ENCODE data around the gene RPN1. TPM values are rescaled to one million over a fixed set of nuclear protein-coding genes. Genes with fewer than 3 reads are reported as not detected.

Gene RPN1
- total and polyA plus RNA-seq, 2 donors (not counting 1 experiment from before 2014, with no cell fraction given), result 40.4 to 80.6 TPM

- H2AFZ ChIP-seq (ENCODE audit: insufficient read depth, low read depth, low read length, poor library complexity, severe bottlenecking), result no peak overlapping the region
- H3K4me3 ChIP-seq (ENCODE audit: control extremely low read depth in 1 of 5, extremely low read depth in 1 of 5, insufficient read depth in 1 of 5, low read depth in 2 of 5, low read length in 4 of 5), result no peak overlapping the region
- intact Hi-C loops (cut with micrococcal nuclease), result no loop called here
- Mint-ChIP-seq H3K4me1 (no peaks in the 10 kb centered on the region), H3K27me3 (peaks cover 17% of the 10 kb centered on the region), H3K9me3 (ENCODE audit: insufficient read depth) (no peaks in the 10 kb centered on the region), H3K27ac (no peak overlapping the region), H3K4me3 (no peak overlapping the region)
- CTCF ChIA-PET, result interaction anchor here (1.1 kb wide), 1 partner anchor 154 kb away, joined by 3 read pairs; no protein-coding TSS in a partner anchor
- H3K27ac ChIP-seq (ENCODE audit: low read length in 2 of 2), result no peak overlapping the region
- no peak for DNase-seq
- H3K36me3 ChIP-seq (replicated peaks in 1 of 2; ENCODE audit: control extremely low read depth in 1 of 2, control insufficient read depth in 1 of 2, extremely low read depth in 1 of 2, insufficient read depth in 2 of 2, low read length in 1 of 2), result no peaks in the 10 kb centered on the region
- H3K4me2 ChIP-seq (replicated peaks; ENCODE audit: low read depth, low read length, poor library complexity, severe bottlenecking), result no peak overlapping the region
- peaks cover 0 to 6% (median 0%) of the 10 kb centered on the region in 4 experiments for H3K27me3 ChIP-seq (replicated peaks in 1 of 4; ENCODE audit: control extremely low read depth in 1 of 4, control insufficient read depth in 3 of 4, insufficient read depth in 4 of 4, low read length in 3 of 4)
- POLR2A ChIA-PET, result no interaction called here
- TF ChIP-seq CTCF (IDR thresholded peaks at IDR 0.05) (no peak), EZH2 (IDR thresholded peaks at IDR 0.05; ENCODE audit: borderline replicate concordance, insufficient read depth, low read depth, low read length, poor library complexity, severe bottlenecking) (no peak)
- H3K9me3 ChIP-seq (ENCODE audit: control extremely low read depth in 1 of 3, control insufficient read depth in 2 of 3, insufficient read depth in 1 of 3, low read length in 2 of 3), result peaks cover 0 to 10% (median 5%) of the 10 kb centered on the region in 3 donors
- no peaks in the 10 kb centered on the region for H3K79me2 ChIP-seq (ENCODE audit: control insufficient read depth, insufficient read depth, low read length)
- no peaks in the 10 kb centered on the region for H4K20me1 ChIP-seq (ENCODE audit: control insufficient read depth, insufficient read depth, low read length, poor library complexity, severe bottlenecking)
- ATAC-seq (ENCODE audit: low read depth), result no peak
- H3K4me1 ChIP-seq (ENCODE audit: control insufficient read depth in 2 of 2, insufficient read depth in 2 of 2, low read length in 2 of 2), result peaks cover 0 to 4% of the 10 kb centered on the region in 2 donors
- H3K9ac ChIP-seq (ENCODE audit: low read length), result no peak overlapping the region
Observed at GRCh38 chr3:128581566-128581965, 69.1 kb downstream of the RPN1 start.

GRCh38 chr3:128579927-128580326, 70.7 kb downstream of the RPN1 start:
- TF ChIP-seq EZH2 (IDR thresholded peaks at IDR 0.05; ENCODE audit: borderline replicate concordance, insufficient read depth, low read depth, low read length, poor library complexity, severe bottlenecking), result no peak
- no peak for TF ChIP-seq CTCF (IDR thresholded peaks at IDR 0.05)
- Histone ChIP-seq H3K27me3 (replicated peaks in 1 of 4; ENCODE audit: control extremely low read depth in 1 of 4, control insufficient read depth in 3 of 4, insufficient read depth in 4 of 4, low read length in 3 of 4) (peaks cover 0 to 6% (median 0%) of the 10 kb centered on the region in 4 experiments), H3K27ac (ENCODE audit: low read length in 2 of 2) (no peak overlapping the region), H3K9me3 (ENCODE audit: control extremely low read depth in 1 of 3, control insufficient read depth in 2 of 3, insufficient read depth in 1 of 3, low read length in 2 of 3) (peaks cover 0 to 10% (median 5%) of the 10 kb centered on the region in 3 donors), H2AFZ (ENCODE audit: insufficient read depth, low read depth, low read length, poor library complexity, severe bottlenecking) (no peak overlapping the region), H3K36me3 (replicated peaks in 1 of 2; ENCODE audit: control extremely low read depth in 1 of 2, control insufficient read depth in 1 of 2, extremely low read depth in 1 of 2, insufficient read depth in 2 of 2, low read length in 1 of 2) (no peaks in the 10 kb centered on the region), H4K20me1 (ENCODE audit: control insufficient read depth, insufficient read depth, low read length, poor library complexity, severe bottlenecking) (no peaks in the 10 kb centered on the region), H3K4me2 (replicated peaks; ENCODE audit: low read depth, low read length, poor library complexity, severe bottlenecking) (no peak overlapping the region), H3K79me2 (ENCODE audit: control insufficient read depth, insufficient read depth, low read length) (no peaks in the 10 kb centered on the region), H3K4me1 (ENCODE audit: control insufficient read depth in 2 of 2, insufficient read depth in 2 of 2, low read length in 2 of 2) (peaks cover 0 to 4% of the 10 kb centered on the region in 2 donors), H3K9ac (ENCODE audit: low read length) (no peak overlapping the region), H3K4me3 (ENCODE audit: control extremely low read depth in 1 of 5, extremely low read depth in 1 of 5, insufficient read depth in 1 of 5, low read depth in 2 of 5, low read length in 4 of 5) (no peak overlapping the region)
- POLR2A ChIA-PET, result no interaction called here
- 90% methylated on average over 1 of the region's 2 CpGs for WGBS (ENCODE audit: insufficient coverage)
- H3K4me3 Mint-ChIP-seq, result no peak overlapping the region
- CTCF ChIA-PET, result interaction anchor here (0.9 kb wide), 1 partner anchor 29 kb away, joined by 3 read pairs; no protein-coding TSS in a partner anchor
- H3K4me1 Mint-ChIP-seq, result no peaks in the 10 kb centered on the region
- no peak for ATAC-seq (ENCODE audit: low read depth)
- no peak overlapping the region for H3K27ac Mint-ChIP-seq
- intact Hi-C loops (cut with micrococcal nuclease), result no loop called here
- DNase-seq, result no peak
- no peaks in the 10 kb centered on the region for H3K9me3 Mint-ChIP-seq (ENCODE audit: insufficient read depth)
- H3K27me3 Mint-ChIP-seq, result peaks cover 20% of the 10 kb centered on the region

All from B cell (primary cell).